H9 (cell line): ENCODE data around the gene AQP3. TPM values are rescaled to one million over a fixed set of nuclear protein-coding genes. Genes with fewer than 3 reads are reported as not detected.

ENCODE experiments used
- DNase-seq: peaks from one replicate; pipeline ENCODE4 v3.0.0-alpha.2; 2017
- H2AFZ ChIP-seq: one replicate; pipeline ENCODE4 v1.6.1; 2013; ENCODE audit warnings: mild to moderate bottlenecking, low read length, control low read depth, moderate library complexity
- H2AK5ac ChIP-seq: 2 replicates; pipeline ENCODE4 v1.6.1; 2013; ENCODE audit warnings: low read length, control low read depth, mixed read lengths; ENCODE audit not compliant: insufficient read length
- H2BK120ac ChIP-seq: one replicate; pipeline ENCODE4 v1.6.1; 2013; ENCODE audit warnings: low read depth, mild to moderate bottlenecking, low read length, control low read depth, inconsistent platforms; ENCODE audit not compliant: poor library complexity, severe bottlenecking
- H2BK12ac ChIP-seq: 2 replicates; pipeline ENCODE4 v1.6.1; 2013; ENCODE audit warnings: low read length, control low read depth, mixed read lengths, low read depth; ENCODE audit not compliant: insufficient read length
- H2BK15ac ChIP-seq: 2 replicates; pipeline ENCODE4 v1.6.1; 2013; ENCODE audit warnings: low read depth, low read length, control low read depth
- H2BK20ac ChIP-seq: one replicate; pipeline ENCODE4 v1.6.1; 2013; ENCODE audit warnings: low read depth, mild to moderate bottlenecking, low read length, control low read depth, inconsistent platforms; ENCODE audit not compliant: poor library complexity, severe bottlenecking
- H2BK5ac ChIP-seq: 2 replicates; pipeline ENCODE4 v1.6.1; 2013; ENCODE audit warnings: low read length, control low read depth, mixed read lengths; ENCODE audit not compliant: insufficient read length
- H3K14ac ChIP-seq: 2 replicates; pipeline ENCODE4 v1.6.1; 2013; ENCODE audit warnings: low read length, control low read depth; ENCODE audit not compliant: insufficient read depth
- H3K18ac ChIP-seq: 2 replicates; pipeline ENCODE4 v1.6.1; 2013; ENCODE audit warnings: low read depth, mild to moderate bottlenecking, mixed read lengths, low read length, control low read depth; ENCODE audit not compliant: insufficient read length
- H3K23ac ChIP-seq: 2 replicates; pipeline ENCODE4 v1.6.1; 2013; ENCODE audit warnings: low read length, control low read depth, mixed read lengths, low read depth; ENCODE audit not compliant: insufficient read length
- H3K23me2 ChIP-seq: 2 replicates; pipeline ENCODE4 v1.6.1; 2013; ENCODE audit warnings: low read depth, mild to moderate bottlenecking, mixed read lengths, low read length, control low read depth; ENCODE audit not compliant: insufficient read length, poor library complexity, severe bottlenecking
- H3K27ac ChIP-seq: 2 replicates; pipeline ENCODE4 v1.5.1; 2013; ENCODE audit warnings: low read length, control low read depth, mixed read lengths, low read depth; ENCODE audit not compliant: insufficient read length
- H3K27me3 ChIP-seq: 2 replicates; pipeline ENCODE4 v1.6.1; 2013; ENCODE audit warnings: low read length, control low read depth, inconsistent platforms; ENCODE audit not compliant: insufficient read depth
- H3K4ac ChIP-seq: 2 replicates; pipeline ENCODE4 v1.6.1; 2013; ENCODE audit warnings: low read depth, mild to moderate bottlenecking, control low read depth, inconsistent platforms, low read length, moderate library complexity
- H3K4me1 ChIP-seq: 2 replicates; pipeline ENCODE4 v1.6.1; 2013; ENCODE audit warnings: low read length, control low read depth, inconsistent platforms; ENCODE audit not compliant: insufficient read depth
- H3K4me2 ChIP-seq: 2 replicates; pipeline ENCODE4 v1.6.1; 2013; ENCODE audit warnings: low read length, control low read depth, mixed read lengths; ENCODE audit not compliant: insufficient read length, insufficient read depth
- H3K56ac ChIP-seq: 2 replicates; pipeline ENCODE4 v1.6.1; 2013; ENCODE audit warnings: low read depth, mild to moderate bottlenecking, mixed read lengths, low read length, control low read depth; ENCODE audit not compliant: insufficient read length
- H3K79me1 ChIP-seq: 2 replicates; pipeline ENCODE4 v1.6.1; 2013; ENCODE audit warnings: low read depth, mild to moderate bottlenecking, moderate library complexity, low read length, control low read depth, inconsistent platforms; ENCODE audit not compliant: insufficient read depth, poor library complexity, severe bottlenecking
- H3K79me2 ChIP-seq: 2 replicates; pipeline ENCODE4 v1.6.1; 2013; ENCODE audit warnings: low read length, control low read depth, inconsistent platforms; ENCODE audit not compliant: insufficient read depth
- H3K9ac ChIP-seq: 2 replicates; pipeline ENCODE4 v1.6.1; 2013; ENCODE audit warnings: low read length, control low read depth, mixed read lengths; ENCODE audit not compliant: insufficient read length; ENCODE audit errors: extremely low read depth
- H3K9me3 ChIP-seq: one replicate; pipeline ENCODE4 v1.6.1; 2013; ENCODE audit warnings: low read depth, low read length, inconsistent platforms; ENCODE audit not compliant: control insufficient read depth
- H3T11ph ChIP-seq: one replicate; pipeline ENCODE4 v1.6.1; 2013; ENCODE audit warnings: mild to moderate bottlenecking, low read length, control low read depth, inconsistent platforms
- H4K20me1 ChIP-seq: one replicate; pipeline ENCODE4 v1.6.1; 2013; ENCODE audit not compliant: control insufficient read depth, insufficient read length, insufficient read depth
- H4K5ac ChIP-seq: 2 replicates; pipeline ENCODE4 v1.6.1; 2013; ENCODE audit warnings: low read depth, mild to moderate bottlenecking, mixed read lengths, low read length, control low read depth; ENCODE audit not compliant: insufficient read length
- H4K8ac ChIP-seq: replicated peaks from 2 replicates; pipeline ENCODE4 v1.6.1; 2013; ENCODE audit warnings: low read length, control low read depth, mixed read lengths, low read depth; ENCODE audit not compliant: insufficient read length
- H4K91ac ChIP-seq: 2 replicates; pipeline ENCODE4 v1.6.1; 2013; ENCODE audit warnings: low read depth, mild to moderate bottlenecking, moderate library complexity, mixed read lengths, low read length, control low read depth; ENCODE audit not compliant: insufficient read length
- H3K27ac Mint-ChIP-seq, 3 experiments: 2 replicates in 2 of 3; 3 replicates in 1 of 3; pipeline ENCODE4 v1.8.0; 2020 to 2021; ENCODE audit warnings: mixed read lengths in 3 of 3, mild to moderate bottlenecking in 1 of 3, moderate library complexity in 1 of 3
- H3K27me3 Mint-ChIP-seq: 2 replicates; pipeline ENCODE4 v1.8.0; 2021; ENCODE audit warnings: low read depth, mild to moderate bottlenecking, moderate library complexity, mixed read lengths
- H3K36me3 Mint-ChIP-seq, 3 experiments: 2 replicates in 2 of 3; 3 replicates in 1 of 3; pipeline ENCODE4 v1.8.0; 2020 to 2021; ENCODE audit warnings: low read depth in 3 of 3, mixed read lengths in 3 of 3; ENCODE audit not compliant: insufficient read depth in 1 of 3
- H3K4me1 Mint-ChIP-seq, 2 experiments: 2 replicates each; pipeline ENCODE4 v1.8.0; 2020; ENCODE audit warnings: mixed read lengths in 2 of 2
- H3K4me3 Mint-ChIP-seq, 2 experiments: 2 replicates in 1 of 2; 3 replicates in 1 of 2; pipeline ENCODE4 v1.8.0; 2020 to 2021; ENCODE audit warnings: mild to moderate bottlenecking in 2 of 2, mixed read lengths in 2 of 2, moderate library complexity in 1 of 2
- H3K9me3 Mint-ChIP-seq, 2 experiments: 2 replicates in 1 of 2; 3 replicates in 1 of 2; pipeline ENCODE4 v1.8.0; 2020; ENCODE audit warnings: mild to moderate bottlenecking in 2 of 2, mixed read lengths in 2 of 2, moderate library complexity in 1 of 2
- CTCF ChIP-seq: fragments of 200-600 bp; sonication (generic); conservative IDR thresholded peaks from 3 replicates; pipeline ENCODE4 v1.8.0; 2021; ENCODE audit warnings: antibody characterized with exemption, mild to moderate bottlenecking
- WGBS: extraction: QIAGEN DNeasy Blood & Tissue Kit; methylation state at CpG from one replicate; pipeline ENCODE4 v1.1.7; 2013; ENCODE audit warnings: missing lambda C conversion rate, low lambda C conversion rate, mixed read lengths; ENCODE audit not compliant: insufficient read length; ENCODE audit errors: extremely low coverage; 5-methylcytosine and 5-hydroxymethylcytosine counted together
- total RNA-seq: library from RNA; stranded (reverse); gene quantifications from 2 replicates; pipeline ENCODE4 v1.2.1, GENCODE V29; 2021

The AQP3 gene
- total RNA-seq, 1 experiment from 2014 or later = 1.6 TPM

- peaks cover 3% of the 10 kb centered on the region for H3K27me3 Mint-ChIP-seq
- H4K91ac ChIP-seq = no peak overlapping the region
- no peak overlapping the region for H4K5ac ChIP-seq
- H2BK5ac ChIP-seq = no peak overlapping the region
- H3K14ac ChIP-seq = no peak overlapping the region
- no peaks in the 10 kb centered on the region for H4K20me1 ChIP-seq
- H3T11ph ChIP-seq = no peak overlapping the region
- H2BK15ac ChIP-seq = no peak overlapping the region
- H3K79me2 ChIP-seq = no peaks in the 10 kb centered on the region
- H2BK20ac ChIP-seq = no peak overlapping the region
- no peak overlapping the region for H3K56ac ChIP-seq
- no peak overlapping the region; a peak in 2 of 7 replicates for H3K27ac Mint-ChIP-seq
- peaks cover 7 to 13% of the 10 kb centered on the region in 2 experiments for H3K4me1 Mint-ChIP-seq
- no peaks in the 10 kb centered on the region for H3K79me1 ChIP-seq
- no peak overlapping the region for H3K4ac ChIP-seq
- no peak overlapping the region for H2BK12ac ChIP-seq
- H2BK120ac ChIP-seq = no peak overlapping the region
- no peaks in the 10 kb centered on the region for H3K36me3 Mint-ChIP-seq
- no peak overlapping the region for H3K18ac ChIP-seq
- DNase-seq = no peak
- no peaks in the 10 kb centered on the region for H3K27me3 ChIP-seq
- H3K27ac ChIP-seq = no peak overlapping the region
- H3K4me3 Mint-ChIP-seq = no peak overlapping the region
- H3K23ac ChIP-seq = no peak overlapping the region
- H3K4me1 ChIP-seq = no peaks in the 10 kb centered on the region
- H3K9ac ChIP-seq = no peak overlapping the region
- no peak overlapping the region for H4K8ac ChIP-seq
- no CpG with 5 or more reads among the region's 5 CpGs for WGBS
- TF ChIP-seq CTCF = no peak
- no peak overlapping the region for H3K4me2 ChIP-seq
- H3K23me2 ChIP-seq = no peaks in the 10 kb centered on the region
- no peak overlapping the region for H2AFZ ChIP-seq
- H3K9me3 Mint-ChIP-seq = no peaks in the 10 kb centered on the region
- H2AK5ac ChIP-seq = no peak overlapping the region
- no peaks in the 10 kb centered on the region for H3K9me3 ChIP-seq
Observed at GRCh38 chr9:33416996-33417395, 30.4 kb downstream of the AQP3 start.
